HepG2 (cell line): ENCODE measurements around the gene MLX. TPM values are rescaled to one million over a fixed set of nuclear protein-coding genes. Genes with fewer than 3 reads are reported as not detected.

Source experiments
- CEBPG ChIP-seq: IDR thresholded peaks from 2 replicates; pipeline ENCODE4 v1.6.1; 2016
- FLYWCH1 ChIP-seq: sonication (generic); formaldehyde crosslinking; IDR thresholded peaks from 2 replicates; pipeline ENCODE4 v1.8.1; 2023; ENCODE audit warnings: mild to moderate bottlenecking, missing genetic modification reagents
- HMG20A ChIP-seq: IDR thresholded peaks from 2 replicates; pipeline ENCODE4 v1.6.1; 2016; ENCODE audit warnings: borderline replicate concordance
- SRSF1 ChIP-seq: fragments of 200-400 bp; formaldehyde crosslinking; optimal IDR thresholded peaks from 2 replicates; pipeline ENCODE3; 2017; ENCODE audit warnings: mild to moderate bottlenecking, low read depth, low read length, moderate library complexity
- ZMYM2 ChIP-seq: sonication (generic); formaldehyde crosslinking; IDR thresholded peaks from 2 replicates; pipeline ENCODE4 v1.8.0; 2022; ENCODE audit warnings: mild to moderate bottlenecking, missing genetic modification reagents
- ZNF407 ChIP-seq: sonication (generic); formaldehyde crosslinking; IDR thresholded peaks from one replicate; pipeline ENCODE4 v1.5.1; 2020; ENCODE audit warnings: mild to moderate bottlenecking, missing genetic modification reagents; ENCODE audit errors: not compliant biosample characterization
- ZNF660 ChIP-seq: sonication (generic); formaldehyde crosslinking; IDR thresholded peaks from 2 replicates; pipeline ENCODE4 v1.5.1; 2020; ENCODE audit warnings: mild to moderate bottlenecking, low read depth, missing genetic modification reagents, borderline replicate concordance
- ZNF710 ChIP-seq: sonication (generic); formaldehyde crosslinking; IDR thresholded peaks from 2 replicates; pipeline ENCODE4 v1.5.0; 2020; ENCODE audit warnings: mild to moderate bottlenecking, missing genetic modification reagents, borderline replicate concordance
- ZNF766 ChIP-seq: sonication (generic); formaldehyde crosslinking; IDR thresholded peaks from 2 replicates; pipeline ENCODE4 v1.5.0; 2020; ENCODE audit warnings: missing genetic modification reagents, borderline replicate concordance
- ZSCAN22 ChIP-seq: sonication (generic); formaldehyde crosslinking; IDR thresholded peaks from 2 replicates; pipeline ENCODE4 v1.4.0; 2020; ENCODE audit warnings: mild to moderate bottlenecking, missing genetic modification reagents
- polyA plus RNA-seq, 8 experiments: library from polyadenylated mRNA; depleted of rRNA in 3 of 8; stranded (reverse) in 7 of 8; unstranded in 1 of 8; fragments of >200 nt; fragmentation: Illumina TruSeq in 4 of 8; extraction: Trizol in 4 of 8; gene quantifications; 2 replicates each; pipeline versions ENCODE4 v1.2.1 to v1.2.3, GENCODE V29; 2011 to 2016; ENCODE audit warnings: low read depth in 4 of 8, missing spikeins in 1 of 8, mixed read lengths in 1 of 8; ENCODE audit not compliant: insufficient read depth in 1 of 8
- total RNA-seq, 5 experiments: library from RNA; depleted of rRNA; stranded (reverse); fragments of >200 nt; fragmentation: Illumina TruSeq; extraction: Trizol; gene quantifications; 2 replicates each; pipeline ENCODE4 v1.2.3, GENCODE V29; 2016; ENCODE audit warnings: low read depth in 1 of 5
- TF ChIP-seq, protein P1 (sequence below), 2 experiments: sonication (generic) in 1 of 2; formaldehyde crosslinking in 1 of 2; IDR thresholded peaks; 2 replicates each; pipeline versions ENCODE4 v1.6.1 to v1.9.0; 2014 to 2022; ENCODE audit warnings: antibody characterized with exemption in 1 of 2, borderline replicate concordance in 1 of 2, inconsistent platforms in 1 of 2, low read depth in 1 of 2, missing genetic modification reagents in 1 of 2
- TF ChIP-seq, protein P2 (sequence below): IDR thresholded peaks from 2 replicates; pipeline ENCODE4 v1.6.1; 2012; ENCODE audit warnings: inconsistent platforms

The MLX gene
- total and polyA plus RNA-seq, 2 of the 13 experiments (the other 11 are each of a cell fraction or from before 2014, with no cell fraction given), result 38.9 to 74.4 TPM

DNA sequence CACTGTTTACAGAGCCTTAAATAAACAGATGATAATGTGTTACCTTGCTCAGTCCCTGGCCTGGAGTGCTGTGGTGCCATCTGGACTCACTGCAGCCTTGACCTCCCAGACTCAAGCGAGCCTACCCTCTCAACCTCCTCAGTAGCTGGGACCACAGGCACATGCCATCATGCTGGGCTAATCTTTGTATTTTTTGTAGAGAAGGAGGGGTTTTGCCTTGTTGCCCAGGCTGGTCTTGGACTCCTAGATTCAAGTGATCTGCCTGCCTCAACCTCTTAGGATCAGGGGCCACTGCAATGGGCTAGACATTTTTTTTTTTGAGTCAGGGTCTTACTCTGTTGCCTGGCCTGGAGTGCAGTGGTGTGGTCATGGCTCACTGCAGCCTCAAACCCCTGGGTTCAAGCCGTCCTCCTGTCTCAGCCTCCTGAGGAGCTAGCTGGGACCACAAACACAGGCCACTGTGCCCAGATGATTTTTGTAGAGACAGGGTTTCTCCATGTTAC, 35.9 kb upstream of the MLX start (continued):
- TF ChIP-seq FLYWCH1 (CRISPR knock-in tag) (no peak), ZSCAN22 (CRISPR knock-in tag) (peak; percentile 55; the same call in 1 of the 2 replicates), ZNF407 (CRISPR knock-in tag) (peak; percentile 17), ZNF710 (CRISPR knock-in tag) (peak; percentile 78; the same call in 1 of the 2 replicates), ZNF766 (CRISPR knock-in tag) (no peak; the same call in 1 of the 2 replicates), HMG20A (peak; percentile 91; the same call in 1 of the 2 replicates), SRSF1 (no peak), ZMYM2 (CRISPR knock-in tag) (0 out of 2 replicates have a peak, but pooled peaks have one; percentile 19), CEBPG (CRISPR knock-in tag) (peak; percentile 81), ZNF660 (CRISPR knock-in tag) (no peak)
- TF ChIP-seq, protein P1, sequence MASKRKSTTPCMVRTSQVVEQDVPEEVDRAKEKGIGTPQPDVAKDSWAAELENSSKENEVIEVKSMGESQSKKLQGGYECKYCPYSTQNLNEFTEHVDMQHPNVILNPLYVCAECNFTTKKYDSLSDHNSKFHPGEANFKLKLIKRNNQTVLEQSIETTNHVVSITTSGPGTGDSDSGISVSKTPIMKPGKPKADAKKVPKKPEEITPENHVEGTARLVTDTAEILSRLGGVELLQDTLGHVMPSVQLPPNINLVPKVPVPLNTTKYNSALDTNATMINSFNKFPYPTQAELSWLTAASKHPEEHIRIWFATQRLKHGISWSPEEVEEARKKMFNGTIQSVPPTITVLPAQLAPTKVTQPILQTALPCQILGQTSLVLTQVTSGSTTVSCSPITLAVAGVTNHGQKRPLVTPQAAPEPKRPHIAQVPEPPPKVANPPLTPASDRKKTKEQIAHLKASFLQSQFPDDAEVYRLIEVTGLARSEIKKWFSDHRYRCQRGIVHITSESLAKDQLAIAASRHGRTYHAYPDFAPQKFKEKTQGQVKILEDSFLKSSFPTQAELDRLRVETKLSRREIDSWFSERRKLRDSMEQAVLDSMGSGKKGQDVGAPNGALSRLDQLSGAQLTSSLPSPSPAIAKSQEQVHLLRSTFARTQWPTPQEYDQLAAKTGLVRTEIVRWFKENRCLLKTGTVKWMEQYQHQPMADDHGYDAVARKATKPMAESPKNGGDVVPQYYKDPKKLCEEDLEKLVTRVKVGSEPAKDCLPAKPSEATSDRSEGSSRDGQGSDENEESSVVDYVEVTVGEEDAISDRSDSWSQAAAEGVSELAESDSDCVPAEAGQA (IDR thresholded peaks at IDR 0.05; ENCODE audit: low read depth), result 0 out of 2 replicates have a peak, but pooled peaks have one; percentile 39
- TF ChIP-seq, protein P1 (CRISPR knock-in tag; IDR thresholded peaks at IDR 0.05; ENCODE audit: borderline replicate concordance), result no peak
- TF ChIP-seq, protein P2, sequence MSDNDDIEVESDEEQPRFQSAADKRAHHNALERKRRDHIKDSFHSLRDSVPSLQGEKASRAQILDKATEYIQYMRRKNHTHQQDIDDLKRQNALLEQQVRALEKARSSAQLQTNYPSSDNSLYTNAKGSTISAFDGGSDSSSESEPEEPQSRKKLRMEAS, result peak; percentile 75
